B cell (primary cell): Measurements from ENCODE around the gene CERS2. TPM values are rescaled to one million over a fixed set of nuclear protein-coding genes. Genes with fewer than 3 reads are reported as not detected.

Experiments
- ATAC-seq: fragments of 200-7000 bp; cut with Tn5 transposase; one replicate; pipeline ENCODE4 v1.10.0; 2021; ENCODE audit warnings: low read depth, mild to moderate bottlenecking, moderate number of reproducible peaks, moderate library complexity
- CTCF ChIA-PET: fragments of 350-600 bp; sonication (Branson Sonifier 250); formaldehyde crosslinking; loops from one replicate; lab custom pipeline; 2021; ENCODE audit warnings: antibody characterized with exemption, inconsistent platforms; lab: Charles Lee
- POLR2A ChIA-PET: fragments of 350-600 bp; sonication (Branson Sonifier 250); formaldehyde crosslinking; loops from one replicate; lab custom pipeline; 2021; ENCODE audit warnings: antibody characterized with exemption; lab: Charles Lee
- DNase-seq: peaks from one replicate; pipeline ENCODE4 v3.0.0; 2013
- H2AFZ ChIP-seq: 2 replicates; pipeline ENCODE4 v1.6.1; 2012; ENCODE audit warnings: mild to moderate bottlenecking, low read depth, low read length; ENCODE audit not compliant: insufficient read depth, poor library complexity, severe bottlenecking
- H3K27ac ChIP-seq, 2 donors: 1 replicate in 1 of 2; 2 replicates in 1 of 2; pipeline ENCODE4 v1.5.1; 2012 to 2013; ENCODE audit warnings: low read length in 2 of 2, mild to moderate bottlenecking in 2 of 2, moderate library complexity in 1 of 2
- H3K27me3 ChIP-seq, 4 experiments: fragments of 200-600 bp in 1 of 4; sonication (generic) in 1 of 4; replicated peaks in 1 of 4; 1 replicate in 2 of 4; 2 replicates in 2 of 4; pipeline versions ENCODE4 v1.6.1 to v1.7.0; 2013 to 2016; ENCODE audit warnings: low read length in 3 of 4, mild to moderate bottlenecking in 2 of 4, mixed read lengths in 1 of 4, moderate library complexity in 1 of 4; ENCODE audit not compliant: insufficient read depth in 4 of 4, control insufficient read depth in 3 of 4; ENCODE audit errors: control extremely low read depth in 1 of 4
- H3K36me3 ChIP-seq, 2 experiments: replicated peaks in 1 of 2; 1 replicate in 1 of 2; 2 replicates in 1 of 2; pipeline versions ENCODE4 v1.6.1 to v1.7.1; 2013; ENCODE audit warnings: low read length in 1 of 2; ENCODE audit not compliant: insufficient read depth in 2 of 2, control insufficient read depth in 1 of 2; ENCODE audit errors: control extremely low read depth in 1 of 2, extremely low read depth in 1 of 2
- H3K4me1 ChIP-seq, 2 donors: fragments of 200-600 bp in 1 of 2; sonication (generic) in 1 of 2; 1 replicate in 1 of 2; 2 replicates in 1 of 2; pipeline versions ENCODE4 v1.5.1 to v1.6.1; 2013 to 2017; ENCODE audit warnings: low read length in 2 of 2; ENCODE audit not compliant: control insufficient read depth in 2 of 2, insufficient read depth in 2 of 2
- H3K4me2 ChIP-seq: replicated peaks from 2 replicates; pipeline ENCODE3; 2012; ENCODE audit warnings: mild to moderate bottlenecking, low read depth, low read length; ENCODE audit not compliant: poor library complexity, severe bottlenecking
- H3K4me3 ChIP-seq, 5 experiments: fragments of 200-600 bp in 1 of 5; sonication (generic) in 1 of 5; 1 replicate in 3 of 5; 2 replicates in 2 of 5; pipeline versions ENCODE4 v1.5.1 to v1.7.0; 2011 to 2016; ENCODE audit warnings: low read length in 4 of 5, mild to moderate bottlenecking in 4 of 5, low read depth in 2 of 5, control low read depth in 1 of 5, moderate library complexity in 1 of 5; ENCODE audit not compliant: insufficient read depth in 1 of 5; ENCODE audit errors: control extremely low read depth in 1 of 5, extremely low read depth in 1 of 5
- H3K79me2 ChIP-seq: fragments of 200-600 bp; sonication (generic); one replicate; pipeline ENCODE4 v1.6.0; 2016; ENCODE audit warnings: low read length; ENCODE audit not compliant: control insufficient read depth, insufficient read depth
- H3K9ac ChIP-seq: fragments of 200-600 bp; sonication (generic); 2 replicates; pipeline ENCODE4 v1.6.1; 2017; ENCODE audit warnings: mild to moderate bottlenecking, low read length, moderate library complexity
- H3K9me3 ChIP-seq, 3 donors: one replicate each; pipeline versions ENCODE4 v1.6.1 to v1.7.1; 2013; ENCODE audit warnings: low read length in 2 of 3; ENCODE audit not compliant: control insufficient read depth in 2 of 3, insufficient read depth in 1 of 3; ENCODE audit errors: control extremely low read depth in 1 of 3
- H4K20me1 ChIP-seq: 2 replicates; pipeline ENCODE4 v1.6.0; 2012; ENCODE audit warnings: mild to moderate bottlenecking, low read length; ENCODE audit not compliant: insufficient read depth, control insufficient read depth, poor library complexity, severe bottlenecking
- H3K27ac Mint-ChIP-seq: one replicate; pipeline ENCODE4 v1.8.0; 2021; ENCODE audit warnings: mixed read lengths
- H3K27me3 Mint-ChIP-seq: one replicate; pipeline ENCODE4 v1.8.0; 2021; ENCODE audit warnings: mixed read lengths
- H3K4me1 Mint-ChIP-seq: one replicate; pipeline ENCODE4 v1.8.0; 2021; ENCODE audit warnings: mixed read lengths
- H3K4me3 Mint-ChIP-seq: one replicate; pipeline ENCODE4 v1.8.0; 2021; ENCODE audit warnings: mixed read lengths
- H3K9me3 Mint-ChIP-seq: one replicate; pipeline ENCODE4 v1.8.0; 2022; ENCODE audit warnings: mixed read lengths; ENCODE audit not compliant: insufficient read depth
- EZH2 ChIP-seq: IDR thresholded peaks from 2 replicates; pipeline ENCODE4 v1.6.1; 2012; ENCODE audit warnings: borderline replicate concordance, low read depth, mild to moderate bottlenecking, moderate library complexity, low read length; ENCODE audit not compliant: insufficient read depth, poor library complexity, severe bottlenecking
- WGBS: methylation state at CpG from one replicate; pipeline ENCODE4 v1.1.5; 2013; ENCODE audit warnings: missing lambda C conversion rate; ENCODE audit not compliant: insufficient coverage; 5-methylcytosine and 5-hydroxymethylcytosine counted together
- intact Hi-C: fragments of 100-400 bp; cut with micrococcal nuclease; formaldehyde crosslinking; loops from one replicate; pipeline ENCODE4 v1.10.0; 2022
- polyA plus RNA-seq: library from polyadenylated mRNA; depleted of rRNA; stranded (reverse); fragments of >200 nt; gene quantifications from 2 replicates; pipeline ENCODE4 v1.2.3, GENCODE V29; 2012
- total RNA-seq, 2 donors: library from RNA; stranded (reverse); fragments of 120-200 nt in 1 of 2; gene quantifications; 1 replicate in 1 of 2; 2 replicates in 1 of 2; pipeline versions ENCODE4 v1.2.3 to v1.2.4, GENCODE V29; 2013 to 2022
- TF ChIP-seq, protein P1 (sequence below): fragments of 200-600 bp; IDR thresholded peaks from one replicate; pipeline ENCODE4 v1.8.0; 2022; ENCODE audit warnings: antibody characterized with exemption, mild to moderate bottlenecking

Gene CERS2
- total and polyA plus RNA-seq, 2 donors (not counting 1 experiment from before 2014, with no cell fraction given), result 68.4 to 130 TPM

DNA sequence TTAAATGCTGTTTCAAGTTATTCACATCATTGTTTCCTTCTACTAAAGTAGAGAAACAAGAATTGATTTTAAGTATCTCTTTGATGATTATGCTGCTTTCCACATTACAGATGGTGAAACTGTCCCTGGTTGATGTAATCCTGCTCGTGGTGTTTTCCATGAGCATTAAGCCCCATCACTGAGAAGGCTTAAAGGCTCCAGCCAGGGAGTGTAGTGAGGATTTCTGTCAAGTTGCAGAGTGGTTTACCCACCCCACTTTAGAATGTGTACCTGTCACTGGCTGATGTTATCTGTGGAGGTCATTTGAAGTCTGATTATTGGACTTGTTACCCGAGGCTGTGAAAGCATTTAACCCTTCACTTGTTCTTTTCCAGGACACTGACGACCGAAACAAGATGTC is 12.9 kb downstream of the CERS2 start:
- ChIA-PET POLR2A (no interaction called here), CTCF (interaction anchor here (1.5 kb wide), 1 partner anchor 19 kb away, joined by 8 read pairs; no protein-coding TSS in a partner anchor)
- no peak overlapping the region for H3K27ac Mint-ChIP-seq
- Histone ChIP-seq H3K4me1 (no peaks in the 10 kb centered on the region), H2AFZ (no peak overlapping the region), H3K9ac (no peak overlapping the region), H4K20me1 (no peaks in the 10 kb centered on the region), H3K27ac (no peak overlapping the region), H3K4me3 (no peak overlapping the region), H3K9me3 (no peaks in the 10 kb centered on the region), H3K79me2 (no peaks in the 10 kb centered on the region), H3K4me2 (no peak overlapping the region), H3K27me3 (no peaks in the 10 kb centered on the region), H3K36me3 (peaks cover 5 to 84% of the 10 kb centered on the region in 2 experiments)
- H3K9me3 Mint-ChIP-seq, result no peaks in the 10 kb centered on the region
- DNase-seq (no peak), ATAC-seq (no peak)
- no peaks in the 10 kb centered on the region for H3K27me3 Mint-ChIP-seq
- no peak overlapping the region for H3K4me3 Mint-ChIP-seq
- WGBS, result no CpG with 5 or more reads among the region's 4 CpGs
- H3K4me1 Mint-ChIP-seq, result no peaks in the 10 kb centered on the region
- intact Hi-C loops, result no loop called here
- TF ChIP-seq, protein P1, sequence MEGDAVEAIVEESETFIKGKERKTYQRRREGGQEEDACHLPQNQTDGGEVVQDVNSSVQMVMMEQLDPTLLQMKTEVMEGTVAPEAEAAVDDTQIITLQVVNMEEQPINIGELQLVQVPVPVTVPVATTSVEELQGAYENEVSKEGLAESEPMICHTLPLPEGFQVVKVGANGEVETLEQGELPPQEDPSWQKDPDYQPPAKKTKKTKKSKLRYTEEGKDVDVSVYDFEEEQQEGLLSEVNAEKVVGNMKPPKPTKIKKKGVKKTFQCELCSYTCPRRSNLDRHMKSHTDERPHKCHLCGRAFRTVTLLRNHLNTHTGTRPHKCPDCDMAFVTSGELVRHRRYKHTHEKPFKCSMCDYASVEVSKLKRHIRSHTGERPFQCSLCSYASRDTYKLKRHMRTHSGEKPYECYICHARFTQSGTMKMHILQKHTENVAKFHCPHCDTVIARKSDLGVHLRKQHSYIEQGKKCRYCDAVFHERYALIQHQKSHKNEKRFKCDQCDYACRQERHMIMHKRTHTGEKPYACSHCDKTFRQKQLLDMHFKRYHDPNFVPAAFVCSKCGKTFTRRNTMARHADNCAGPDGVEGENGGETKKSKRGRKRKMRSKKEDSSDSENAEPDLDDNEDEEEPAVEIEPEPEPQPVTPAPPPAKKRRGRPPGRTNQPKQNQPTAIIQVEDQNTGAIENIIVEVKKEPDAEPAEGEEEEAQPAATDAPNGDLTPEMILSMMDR, result no peak
- TF ChIP-seq EZH2, result no peak

DNA sequence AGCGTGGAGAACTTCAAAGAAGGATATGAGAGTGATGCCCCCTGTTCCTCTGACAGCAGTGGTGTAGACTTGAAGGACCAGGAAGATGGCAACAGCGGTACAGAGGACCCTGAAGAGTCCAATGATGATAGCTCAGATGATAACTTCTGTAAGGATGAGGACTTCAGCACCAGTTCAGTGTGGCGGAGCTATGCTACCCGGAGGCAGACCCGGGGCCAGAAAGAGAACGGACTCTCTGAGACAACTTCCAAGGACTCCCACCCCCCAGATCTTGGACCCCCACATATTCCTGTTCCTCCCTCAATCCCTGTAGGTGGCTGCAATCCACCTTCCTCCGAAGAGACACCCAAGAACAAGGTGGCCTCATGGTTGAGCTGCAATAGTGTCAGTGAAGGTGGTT is 14.0 kb downstream of the CERS2 start:
- intact Hi-C loops, result no loop called here
- Histone ChIP-seq H3K9me3 (no peaks in the 10 kb centered on the region), H3K9ac (no peak overlapping the region), H3K4me3 (no peak overlapping the region), H3K36me3 (peaks cover 5 to 82% of the 10 kb centered on the region in 2 experiments), H3K27me3 (no peaks in the 10 kb centered on the region), H3K27ac (no peak overlapping the region), H4K20me1 (no peaks in the 10 kb centered on the region), H3K4me1 (no peaks in the 10 kb centered on the region), H2AFZ (no peak overlapping the region), H3K4me2 (no peak overlapping the region), H3K79me2 (no peaks in the 10 kb centered on the region)
- Mint-ChIP-seq H3K4me1 (no peaks in the 10 kb centered on the region), H3K9me3 (no peaks in the 10 kb centered on the region), H3K27me3 (no peaks in the 10 kb centered on the region), H3K27ac (no peak overlapping the region), H3K4me3 (no peak overlapping the region)
- CTCF ChIA-PET, result interaction anchor here (1.5 kb wide), 1 partner anchor 20 kb away, joined by 8 read pairs; no protein-coding TSS in a partner anchor
- POLR2A ChIA-PET, result interaction anchor here (0.6 kb wide), 1 partner anchor 14 kb away, joined by 3 read pairs; no protein-coding TSS in a partner anchor
- no peak for TF ChIP-seq EZH2
- TF ChIP-seq, protein P1, result no peak
- 96% methylated on average over 6 of the region's 7 CpGs for WGBS
- DNase-seq (no peak), ATAC-seq (no peak)
